Measurements from ENCODE around the gene UBXN4. TPM values are rescaled to one million over a fixed set of nuclear protein-coding genes. Genes with fewer than 3 reads are reported as not detected.

The UBXN4 gene
- total RNA-seq, 6 experiments from 2014 or later: 65.8 to 89.1 (median 74.3) TPM

DNA sequence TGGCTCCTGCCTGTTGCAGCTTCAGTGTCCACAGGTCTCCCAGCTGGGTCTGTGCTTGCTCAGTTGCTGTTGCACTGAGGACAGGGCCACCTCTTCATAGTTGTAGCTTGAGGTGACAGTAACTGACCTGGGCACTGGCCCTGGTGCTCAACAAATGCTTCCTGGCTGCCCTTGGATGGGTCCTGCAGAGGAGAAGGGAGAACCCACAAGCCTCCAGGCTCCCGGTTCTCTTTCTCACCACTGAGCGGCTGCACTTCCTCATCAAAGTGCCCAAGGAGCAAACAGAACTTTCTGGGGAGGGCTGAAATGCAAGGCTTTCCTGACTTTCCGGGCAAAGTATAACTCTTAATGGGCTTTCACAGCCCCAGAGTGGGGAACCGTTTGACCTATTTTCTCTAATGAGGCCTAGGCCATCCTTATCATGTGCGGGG is 56.6 kb downstream of the UBXN4 start:
- no peak overlapping the region for H3K4me3 Mint-ChIP-seq
- peaks cover 2% of the 10 kb centered on the region; the same call in 1 of the 2 replicates for H3K27me3 Mint-ChIP-seq (ENCODE audit: insufficient read depth)
- no peak for DNase-seq
- H3K27ac Mint-ChIP-seq: no peak overlapping the region
- peaks cover 17% of the 10 kb centered on the region for H3K9me3 Mint-ChIP-seq
- peaks cover 11% of the 10 kb centered on the region for H3K4me1 Mint-ChIP-seq (ENCODE audit: low read depth)
- TF ChIP-seq, protein P1, sequence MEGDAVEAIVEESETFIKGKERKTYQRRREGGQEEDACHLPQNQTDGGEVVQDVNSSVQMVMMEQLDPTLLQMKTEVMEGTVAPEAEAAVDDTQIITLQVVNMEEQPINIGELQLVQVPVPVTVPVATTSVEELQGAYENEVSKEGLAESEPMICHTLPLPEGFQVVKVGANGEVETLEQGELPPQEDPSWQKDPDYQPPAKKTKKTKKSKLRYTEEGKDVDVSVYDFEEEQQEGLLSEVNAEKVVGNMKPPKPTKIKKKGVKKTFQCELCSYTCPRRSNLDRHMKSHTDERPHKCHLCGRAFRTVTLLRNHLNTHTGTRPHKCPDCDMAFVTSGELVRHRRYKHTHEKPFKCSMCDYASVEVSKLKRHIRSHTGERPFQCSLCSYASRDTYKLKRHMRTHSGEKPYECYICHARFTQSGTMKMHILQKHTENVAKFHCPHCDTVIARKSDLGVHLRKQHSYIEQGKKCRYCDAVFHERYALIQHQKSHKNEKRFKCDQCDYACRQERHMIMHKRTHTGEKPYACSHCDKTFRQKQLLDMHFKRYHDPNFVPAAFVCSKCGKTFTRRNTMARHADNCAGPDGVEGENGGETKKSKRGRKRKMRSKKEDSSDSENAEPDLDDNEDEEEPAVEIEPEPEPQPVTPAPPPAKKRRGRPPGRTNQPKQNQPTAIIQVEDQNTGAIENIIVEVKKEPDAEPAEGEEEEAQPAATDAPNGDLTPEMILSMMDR (IDR thresholded peaks at IDR 0.05): no peak
- peaks cover 9% of the 10 kb centered on the region; the same call in 1 of the 2 replicates for H3K36me3 Mint-ChIP-seq (ENCODE audit: low read depth)

- Mint-ChIP-seq H3K9me3 (peaks cover 17% of the 10 kb centered on the region), H3K27ac (no peak overlapping the region), H3K36me3 (ENCODE audit: low read depth) (peaks cover 9% of the 10 kb centered on the region; the same call in 1 of the 2 replicates), H3K27me3 (ENCODE audit: insufficient read depth) (peaks cover 2% of the 10 kb centered on the region; the same call in 1 of the 2 replicates), H3K4me1 (ENCODE audit: low read depth) (peaks cover 11% of the 10 kb centered on the region), H3K4me3 (no peak overlapping the region)
- TF ChIP-seq, protein P1 (IDR thresholded peaks at IDR 0.05): peak; percentile 70
- peak; percentile 16 for DNase-seq
These were observed 57.1 kb downstream of the UBXN4 start for GRCh38 chr2:135798762-135799161.

DNA sequence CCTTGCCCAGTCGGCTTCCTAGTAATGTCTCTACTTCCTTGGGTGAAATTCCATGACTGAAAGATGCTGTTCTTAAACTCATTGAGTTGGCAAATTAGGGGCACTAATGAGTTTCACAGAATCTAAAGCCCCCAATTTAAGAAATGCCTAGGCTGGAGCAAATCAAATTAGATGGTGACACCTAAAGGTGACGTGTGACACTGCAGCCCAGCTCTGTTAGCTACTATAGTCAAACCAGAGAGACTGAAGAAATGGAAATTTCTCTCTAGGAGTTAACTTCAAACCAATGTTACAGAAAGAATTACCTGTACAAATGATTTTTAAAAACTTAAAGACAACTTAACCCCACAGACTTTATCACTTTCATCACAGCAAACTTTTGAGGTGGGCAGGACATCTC is 58.1 kb downstream of the UBXN4 start:
- peaks cover 9% of the 10 kb centered on the region; the same call in 1 of the 2 replicates for H3K36me3 Mint-ChIP-seq (ENCODE audit: low read depth)
- peaks cover 2% of the 10 kb centered on the region; the same call in 1 of the 2 replicates for H3K27me3 Mint-ChIP-seq (ENCODE audit: insufficient read depth)
- TF ChIP-seq, protein P1 (IDR thresholded peaks at IDR 0.05): no peak
- no peak overlapping the region for H3K27ac Mint-ChIP-seq
- DNase-seq: no peak
- peaks cover 11% of the 10 kb centered on the region for H3K4me1 Mint-ChIP-seq (ENCODE audit: low read depth)
- H3K9me3 Mint-ChIP-seq: peaks cover 17% of the 10 kb centered on the region
- no peak overlapping the region for H3K4me3 Mint-ChIP-seq

- Mint-ChIP-seq H3K36me3 (ENCODE audit: low read depth) (peaks cover 9% of the 10 kb centered on the region; the same call in 1 of the 2 replicates), H3K4me3 (no peak overlapping the region), H3K4me1 (ENCODE audit: low read depth) (peaks cover 11% of the 10 kb centered on the region), H3K9me3 (peaks cover 17% of the 10 kb centered on the region), H3K27ac (no peak overlapping the region), H3K27me3 (ENCODE audit: insufficient read depth) (peaks cover 2% of the 10 kb centered on the region; the same call in 1 of the 2 replicates)
- DNase-seq: no peak
- TF ChIP-seq, protein P1 (IDR thresholded peaks at IDR 0.05): peak; percentile 28
These were observed 59.1 kb downstream of the UBXN4 start for GRCh38 chr2:135800513-135801460.

- H3K4me1 Mint-ChIP-seq (ENCODE audit: low read depth): peaks cover 9% of the 10 kb centered on the region
- no peak overlapping the region for H3K4me3 Mint-ChIP-seq
- peaks cover 9% of the 10 kb centered on the region; the same call in 1 of the 2 replicates for H3K36me3 Mint-ChIP-seq (ENCODE audit: low read depth)
- TF ChIP-seq, protein P1 (IDR thresholded peaks at IDR 0.05): no peak
- peaks cover 1% of the 10 kb centered on the region; the same call in 1 of the 2 replicates for H3K27me3 Mint-ChIP-seq (ENCODE audit: insufficient read depth)
- DNase-seq: no peak
- H3K27ac Mint-ChIP-seq: no peak overlapping the region
- H3K9me3 Mint-ChIP-seq: peaks cover 17% of the 10 kb centered on the region
These were observed 60.7 kb downstream of the UBXN4 start for GRCh38 chr2:135802350-135802749.

Data from HFFc6 (cell line).